IMR-90 (cell line): Measurements from ENCODE around the gene KIF1C.

Source experiments
- BHLHE40 ChIP-seq: fragments of 150-350 bp; IDR thresholded peaks from 2 replicates; pipeline ENCODE4 v1.6.1; 2016; ENCODE audit warnings: mild to moderate bottlenecking, low read depth, low read length
- CEBPB ChIP-seq: IDR thresholded peaks from 2 replicates; pipeline ENCODE4 v1.6.1; 2012; ENCODE audit warnings: low read depth, low read length, improper control_type of control experiment
- CTCF ChIP-seq: conservative IDR thresholded peaks from 2 replicates; pipeline ENCODE4 v1.5.1; 2012; ENCODE audit warnings: mild to moderate bottlenecking, low read depth, low read length, improper control_type of control experiment
- ELK1 ChIP-seq: fragments of 150-350 bp; IDR thresholded peaks from 2 replicates; pipeline ENCODE4 v1.6.1; 2016; ENCODE audit warnings: low read depth, mild to moderate bottlenecking, low read length, moderate library complexity, borderline replicate concordance
- FOS ChIP-seq: fragments of 150-350 bp; IDR thresholded peaks from 2 replicates; pipeline ENCODE4 v1.6.1; 2016; ENCODE audit warnings: low read depth, low read length
- MAFK ChIP-seq: IDR thresholded peaks from 2 replicates; pipeline ENCODE4 v1.6.1; 2012; ENCODE audit warnings: low read depth, low read length, improper control_type of control experiment
- MAZ ChIP-seq: IDR thresholded peaks from 2 replicates; pipeline ENCODE4 v1.6.1; 2012; ENCODE audit warnings: low read depth, mild to moderate bottlenecking, low read length, improper control_type of control experiment, moderate library complexity, borderline replicate concordance
- MXI1 ChIP-seq: IDR thresholded peaks from 2 replicates; pipeline ENCODE4 v1.6.1; 2012; ENCODE audit warnings: low read depth, mild to moderate bottlenecking, low read length, moderate library complexity, borderline replicate concordance
- NFE2L2 ChIP-seq: fragments of 150-350 bp; IDR thresholded peaks from 2 replicates; pipeline ENCODE4 v1.6.1; 2016; ENCODE audit warnings: low read depth, mild to moderate bottlenecking, low read length
- POLR2A ChIP-seq: IDR thresholded peaks from 2 replicates; pipeline ENCODE4 v1.6.1; 2012; ENCODE audit warnings: mild to moderate bottlenecking, low read depth, low read length
- RAD21 ChIP-seq: IDR thresholded peaks from 2 replicates; pipeline ENCODE4 v1.6.1; 2012; ENCODE audit warnings: low read length, improper control_type of control experiment
- RFX5 ChIP-seq: IDR thresholded peaks from 2 replicates; pipeline ENCODE4 v1.8.0; 2012; ENCODE audit warnings: low read depth, mild to moderate bottlenecking, low read length, moderate library complexity
- SMC3 ChIP-seq: fragments of 150-350 bp; IDR thresholded peaks from 2 replicates; pipeline ENCODE4 v1.6.1; 2016; ENCODE audit warnings: low read depth, mild to moderate bottlenecking, antibody characterized with exemption, low read length, moderate library complexity
- USF2 ChIP-seq: fragments of 150-350 bp; IDR thresholded peaks from 2 replicates; pipeline ENCODE4 v1.6.1; 2017; ENCODE audit warnings: mild to moderate bottlenecking, antibody characterized with exemption, low read length, low read depth

GRCh38 chr17:5034651-5035050 lies 36.9 kb downstream of the KIF1C start:
- TF ChIP-seq POLR2A: no peak
- TF ChIP-seq CTCF: no peak
- TF ChIP-seq RFX5: no peak
- no peak for TF ChIP-seq BHLHE40
- no peak for TF ChIP-seq RAD21
- no peak for TF ChIP-seq MAFK
- no peak for TF ChIP-seq USF2
- no peak for TF ChIP-seq MXI1
- no peak for TF ChIP-seq FOS
- no peak for TF ChIP-seq SMC3
- no peak for TF ChIP-seq CEBPB
- TF ChIP-seq MAZ: no peak
- TF ChIP-seq ELK1: no peak
- no peak for TF ChIP-seq NFE2L2
